NCI-H774 (cell line): Measurements from ENCODE around the gene CLASRP.
"Not testable (repeated sequence)": the region's sequence is repeated elsewhere in the genome, so short reads cannot be mapped to it uniquely, and the experiment has no call there.

Source experiments
- DNase-seq: peaks from one replicate; lab custom pipeline; 2025; lab: John Stamatoyannopoulos, UW

CLASRP gene, protein sequence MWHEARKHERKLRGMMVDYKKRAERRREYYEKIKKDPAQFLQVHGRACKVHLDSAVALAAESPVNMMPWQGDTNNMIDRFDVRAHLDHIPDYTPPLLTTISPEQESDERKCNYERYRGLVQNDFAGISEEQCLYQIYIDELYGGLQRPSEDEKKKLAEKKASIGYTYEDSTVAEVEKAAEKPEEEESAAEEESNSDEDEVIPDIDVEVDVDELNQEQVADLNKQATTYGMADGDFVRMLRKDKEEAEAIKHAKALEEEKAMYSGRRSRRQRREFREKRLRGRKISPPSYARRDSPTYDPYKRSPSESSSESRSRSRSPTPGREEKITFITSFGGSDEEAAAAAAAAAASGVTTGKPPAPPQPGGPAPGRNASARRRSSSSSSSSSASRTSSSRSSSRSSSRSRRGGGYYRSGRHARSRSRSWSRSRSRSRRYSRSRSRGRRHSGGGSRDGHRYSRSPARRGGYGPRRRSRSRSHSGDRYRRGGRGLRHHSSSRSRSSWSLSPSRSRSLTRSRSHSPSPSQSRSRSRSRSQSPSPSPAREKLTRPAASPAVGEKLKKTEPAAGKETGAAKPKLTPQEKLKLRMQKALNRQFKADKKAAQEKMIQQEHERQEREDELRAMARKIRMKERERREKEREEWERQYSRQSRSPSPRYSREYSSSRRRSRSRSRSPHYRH

DNA sequence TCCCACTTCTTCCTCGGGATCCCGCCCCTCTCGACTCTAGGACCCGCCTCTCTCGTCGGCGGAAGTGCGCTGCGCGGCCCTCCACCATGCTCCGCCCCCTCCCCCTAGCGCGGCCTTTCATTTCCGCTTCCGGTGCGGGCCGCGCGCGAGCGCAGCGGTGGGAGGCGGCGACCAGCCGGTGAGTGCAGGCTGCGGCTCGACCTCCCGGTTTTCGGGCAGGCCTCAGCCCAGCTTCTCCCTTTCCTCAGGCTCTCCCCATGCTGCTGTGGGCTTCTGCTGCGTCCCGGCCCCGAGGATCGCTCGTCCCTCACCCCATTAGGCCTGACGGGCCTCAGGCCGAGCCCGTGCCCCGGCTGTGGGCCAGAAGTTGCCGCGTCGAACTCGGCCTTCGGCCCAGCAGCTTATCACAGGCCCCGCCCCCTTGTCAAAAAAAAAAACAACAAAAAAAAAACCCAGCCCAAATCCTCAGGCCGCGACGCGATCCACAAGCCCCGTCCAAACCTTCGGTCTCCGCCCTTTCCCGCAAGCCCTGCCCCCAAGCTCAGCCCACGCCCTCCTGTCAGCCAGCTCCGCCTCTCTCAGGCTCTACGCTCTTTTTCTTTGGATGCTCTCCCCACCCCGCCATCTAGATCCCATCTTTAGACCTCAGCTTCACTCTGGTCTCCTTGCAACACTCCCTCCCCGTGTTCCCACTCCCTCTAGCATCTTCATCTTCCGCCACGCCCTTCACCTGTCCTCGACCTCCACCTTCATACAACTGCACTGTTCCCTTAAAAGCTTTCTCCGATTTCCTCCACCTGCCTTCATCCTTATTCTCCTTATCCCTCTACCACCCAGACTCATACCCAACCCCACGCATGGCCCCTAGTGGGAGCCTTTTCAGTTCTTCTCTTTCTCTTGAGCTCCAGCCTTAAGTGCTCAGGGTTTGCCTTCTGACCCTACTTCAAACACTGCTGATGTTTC lies at the start of gene CLASRP:
Gene CLASRP, plus strand, starts transcription at position 115 of the 963 bp plus-strand sequence. CDS start 1,168 bp downstream, outside the sequence.
- DNase-seq: peak; percentile 82

GRCh38 chr19:44990459-44990858 lies 48.4 kb upstream of the CLASRP start:
- no peak for DNase-seq

- DNase-seq: no peak
These were observed 47.9 kb upstream of the CLASRP start for GRCh38 chr19:44990966-44991365.

DNA sequence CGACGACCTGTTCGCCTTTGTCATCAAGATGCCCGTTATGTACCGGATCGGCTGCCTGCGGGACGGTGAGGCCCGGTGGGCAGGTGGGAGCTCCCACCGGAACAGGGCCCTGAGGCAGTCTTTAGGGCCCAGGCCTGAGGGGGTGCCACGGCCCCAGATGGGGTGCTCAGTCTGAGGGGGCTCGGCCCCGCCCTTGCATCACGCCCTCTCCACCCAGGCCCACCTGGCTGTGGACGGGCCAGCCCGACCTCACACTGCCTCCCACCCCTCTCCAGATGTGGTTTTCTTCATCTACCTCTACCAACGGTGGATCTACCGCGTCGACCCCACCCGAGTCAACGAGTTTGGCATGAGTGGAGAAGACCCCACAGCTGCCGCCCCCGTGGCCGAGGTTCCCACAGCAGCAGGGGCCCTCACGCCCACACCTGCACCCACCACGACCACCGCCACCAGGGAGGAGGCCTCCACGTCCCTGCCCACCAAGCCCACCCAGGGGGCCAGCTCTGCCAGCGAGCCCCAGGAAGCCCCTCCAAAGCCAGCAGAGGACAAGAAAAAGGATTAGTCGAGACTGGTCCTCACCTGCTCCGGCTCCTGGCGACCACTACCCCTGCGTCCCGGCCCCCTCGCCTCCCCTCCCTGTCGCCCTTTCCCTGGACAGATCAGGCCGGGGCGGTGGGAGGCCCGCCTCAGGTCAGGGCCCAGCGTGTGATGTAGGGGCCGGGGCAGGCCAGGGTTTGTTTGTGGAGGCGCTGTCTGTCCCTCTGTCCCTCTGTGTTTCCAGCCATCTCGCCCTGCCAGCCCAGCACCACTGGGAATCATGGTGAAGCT lies 46.3 kb upstream of the CLASRP start:
- no peak for DNase-seq

DNA sequence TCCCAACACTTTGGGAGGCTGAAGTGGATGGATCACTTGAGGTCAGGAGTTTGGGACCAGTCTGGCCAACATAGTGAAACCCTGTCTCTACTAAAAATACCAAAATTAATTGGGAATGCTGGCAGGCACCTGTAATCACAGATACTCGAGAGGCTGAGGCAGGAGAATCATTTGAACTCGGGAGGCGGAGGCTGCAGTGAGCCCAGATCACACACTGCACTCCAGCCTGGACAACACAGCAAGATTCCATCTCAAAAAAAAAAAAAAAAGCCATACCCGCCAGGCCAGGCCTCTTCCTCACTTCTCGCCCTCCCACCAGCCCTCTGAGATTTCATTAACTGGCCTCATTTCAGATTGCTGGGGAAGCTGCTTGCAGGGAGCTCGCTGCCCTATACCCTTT lies 45.3 kb upstream of the CLASRP start:
- no peak for DNase-seq

- DNase-seq: no peak
These were observed 44.8 kb upstream of the CLASRP start for GRCh38 chr19:44993926-44994537.

GRCh38 chr19:44998025-44998424 lies 40.8 kb upstream of the CLASRP start:
- DNase-seq: no peak

GRCh38 chr19:44999131-44999925 lies 39.5 kb upstream of the CLASRP start:
- not testable (repeated sequence) for DNase-seq

- DNase-seq: not testable (repeated sequence)
These were observed 38.2 kb upstream of the CLASRP start for GRCh38 chr19:45000665-45001064.

DNA sequence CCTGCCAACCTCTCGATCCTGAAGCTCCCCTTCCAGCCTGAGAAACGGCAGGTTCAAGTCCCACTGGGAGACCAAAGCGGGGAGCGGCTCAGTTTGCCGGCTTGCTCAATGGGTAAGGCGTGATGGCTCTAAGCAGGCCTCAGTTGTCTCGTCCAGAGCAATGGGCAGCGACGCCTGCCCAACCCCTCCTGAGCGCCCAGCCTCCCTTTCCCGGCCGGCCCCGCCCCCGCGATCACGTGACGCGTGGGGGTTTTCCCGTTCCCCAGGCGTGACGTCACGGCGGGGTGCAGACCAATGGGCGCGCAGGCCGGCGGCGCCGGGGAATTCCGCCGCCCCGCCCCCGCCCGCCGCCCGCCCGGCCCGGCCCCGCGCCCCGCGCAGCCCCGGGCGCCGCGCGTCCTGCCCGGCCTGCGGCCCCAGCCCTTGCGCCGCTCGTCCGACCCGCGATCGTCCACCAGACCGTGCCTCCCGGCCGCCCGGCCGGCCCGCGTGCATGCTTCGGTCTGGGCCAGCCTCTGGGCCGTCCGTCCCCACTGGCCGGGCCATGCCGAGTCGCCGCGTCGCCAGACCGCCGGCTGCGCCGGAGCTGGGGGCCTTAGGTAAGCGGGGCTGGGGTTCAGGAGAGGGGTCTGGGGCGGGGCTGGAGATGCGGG lies 37.6 kb upstream of the CLASRP start, which contains the start of gene RELB:
Gene RELB, plus strand, starts transcription at position 378 of the 653 bp plus-strand sequence. Its CDS starts 116 bp downstream, at position 494.
- peak; percentile 89 for DNase-seq

DNA sequence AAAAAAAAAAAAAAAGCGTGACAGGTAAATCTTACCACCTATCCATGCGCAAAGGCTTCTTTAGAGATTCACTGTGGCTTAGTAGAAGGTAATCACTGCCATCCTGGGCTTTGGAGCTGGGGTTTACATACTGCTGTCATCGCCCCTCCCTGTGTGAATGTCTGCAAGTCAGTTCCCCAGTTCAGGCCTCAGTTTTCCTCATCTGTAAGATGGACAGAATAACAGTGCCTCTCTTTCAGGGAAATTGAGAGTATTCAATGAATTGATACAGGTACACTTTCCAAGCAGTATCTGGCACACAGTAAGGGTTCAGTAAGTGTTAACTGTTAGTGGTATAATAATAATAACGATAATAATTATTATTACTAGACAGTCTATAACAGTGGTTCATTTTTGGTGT lies 35.4 kb upstream of the CLASRP start:
- no peak for DNase-seq

- DNase-seq: no peak
These were observed 33.1 kb upstream of the CLASRP start for GRCh38 chr19:45005787-45006186.

DNA sequence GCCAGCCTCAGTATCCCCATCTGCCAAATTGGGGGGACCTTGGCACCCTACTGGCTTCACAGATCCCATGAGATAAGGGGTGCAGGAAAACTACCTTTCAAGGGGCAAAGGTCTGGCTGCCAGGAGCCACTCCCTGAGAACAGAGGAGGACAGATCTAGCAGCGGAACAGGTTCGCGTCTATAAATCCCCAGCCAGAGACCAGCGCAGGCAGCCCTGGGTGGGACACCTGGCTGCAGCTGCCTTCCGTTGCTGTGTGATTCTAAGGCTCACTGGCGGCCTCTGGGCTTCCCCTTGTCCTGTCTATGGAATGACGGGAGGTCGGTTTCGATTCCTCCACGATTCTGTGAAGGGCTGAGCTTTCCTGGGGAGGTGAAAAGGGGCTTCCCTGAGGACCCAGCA lies 30.3 kb upstream of the CLASRP start:
- DNase-seq: no peak

GRCh38 chr19:45009625-45010255 lies 29.1 kb upstream of the CLASRP start:
- DNase-seq: no peak

GRCh38 chr19:45010306-45010705 lies 28.5 kb upstream of the CLASRP start:
- DNase-seq: no peak

DNA sequence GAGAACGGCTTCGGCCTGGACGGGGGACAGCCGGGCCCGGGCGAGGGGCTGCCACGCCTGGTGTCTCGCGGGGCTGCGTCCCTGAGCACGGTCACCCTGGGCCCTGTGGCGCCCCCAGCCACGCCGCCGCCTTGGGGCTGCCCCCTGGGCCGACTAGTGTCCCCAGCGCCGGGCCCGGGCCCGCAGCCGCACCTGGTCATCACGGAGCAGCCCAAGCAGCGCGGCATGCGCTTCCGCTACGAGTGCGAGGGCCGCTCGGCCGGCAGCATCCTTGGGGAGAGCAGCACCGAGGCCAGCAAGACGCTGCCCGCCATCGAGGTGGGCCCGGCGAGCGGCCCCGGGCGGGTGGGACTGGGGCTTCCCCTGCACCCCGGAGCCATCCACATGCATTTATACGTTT lies 26.9 kb upstream of the CLASRP start:
- DNase-seq: no peak

- DNase-seq: peak; percentile 21
These were observed 22.2 kb upstream of the CLASRP start for GRCh38 chr19:45016388-45017314.

GRCh38 chr19:45019187-45019586 lies 19.7 kb upstream of the CLASRP start:
- DNase-seq: no peak
